Caco-2 (cell line): Measurements from ENCODE around the gene RMRP. TPM values are rescaled to one million over a fixed set of nuclear protein-coding genes. Genes with fewer than 3 reads are reported as not detected.
"Not testable (repeated sequence)": the region's sequence is repeated elsewhere in the genome, so short reads cannot be mapped to it uniquely, and the experiment has no call there.

Experiments used
- BruUV-seq: library from RNA; stranded (reverse); fragments of 400-500 nt; replicated peaks from 2 replicates; lab custom pipeline; 2021; lab: Mats Ljungman, UMichigan
- CTCF ChIA-PET: fragments of 300-600 bp; sonication (Branson Sonifier 250); formaldehyde crosslinking; loops from one replicate; lab custom pipeline; 2022; ENCODE audit warnings: antibody characterized with exemption; lab: Charles Lee
- POLR2A ChIA-PET: fragments of 300-600 bp; sonication (Branson Sonifier 250); formaldehyde crosslinking; loops from one replicate; lab custom pipeline; 2022; ENCODE audit warnings: antibody characterized with exemption; lab: Charles Lee
- DNase-seq, 2 experiments: peaks; one replicate each; pipeline versions ENCODE4 v3.0.0 to v3.0.0-alpha.2; 2020 to 2022
- H3K27me3 ChIP-seq: replicated peaks from 2 replicates; pipeline ENCODE4 v1.6.0; 2011; ENCODE audit warnings: low read length; ENCODE audit not compliant: control insufficient read depth, insufficient read depth
- H3K36me3 ChIP-seq: 2 replicates; pipeline ENCODE4 v1.5.1; 2011; ENCODE audit warnings: low read length; ENCODE audit not compliant: control insufficient read depth, insufficient read depth
- H3K4me1 ChIP-seq: fragments of 250-450 bp; sonication (Bioruptor Pico); 2 replicates; pipeline ENCODE4 v1.5.1; 2020; ENCODE audit warnings: mild to moderate bottlenecking
- H3K4me3 ChIP-seq: 2 replicates; pipeline ENCODE4 v1.5.1; 2011; ENCODE audit warnings: low read depth, mild to moderate bottlenecking, control low read depth, low read length
- H3K9me3 ChIP-seq: fragments of 250-450 bp; sonication (Bioruptor Pico); 2 replicates; pipeline ENCODE4 v1.5.1; 2020; ENCODE audit warnings: mild to moderate bottlenecking, moderate library complexity
- H3K27ac Mint-ChIP-seq: one replicate; pipeline ENCODE4 v1.8.0; 2022; ENCODE audit warnings: mixed read lengths; ENCODE audit not compliant: unreplicated experiment
- H3K27me3 Mint-ChIP-seq: one replicate; pipeline ENCODE4 v1.8.0; 2022; ENCODE audit warnings: mixed read lengths; ENCODE audit not compliant: insufficient read depth, unreplicated experiment
- H3K36me3 Mint-ChIP-seq: one replicate; pipeline ENCODE4 v1.8.0; 2022; ENCODE audit warnings: mild to moderate bottlenecking, mixed read lengths; ENCODE audit not compliant: insufficient read depth, unreplicated experiment
- H3K4me1 Mint-ChIP-seq: one replicate; pipeline ENCODE4 v1.8.0; 2022; ENCODE audit warnings: low read depth, mixed read lengths; ENCODE audit not compliant: unreplicated experiment
- H3K4me3 Mint-ChIP-seq: one replicate; pipeline ENCODE4 v1.8.0; 2022; ENCODE audit warnings: mild to moderate bottlenecking, moderate library complexity, mixed read lengths; ENCODE audit not compliant: unreplicated experiment
- H3K9me3 Mint-ChIP-seq: one replicate; pipeline ENCODE4 v1.8.0; 2022; ENCODE audit warnings: mixed read lengths; ENCODE audit not compliant: unreplicated experiment
- intact Hi-C: fragments of 100-400 bp; cut with micrococcal nuclease; formaldehyde crosslinking; loops from one replicate; pipeline ENCODE4 v1.10.0; 2022; ENCODE audit not compliant: unreplicated experiment
- total RNA-seq: library from RNA; stranded (reverse); gene quantifications from 2 replicates; pipeline ENCODE4 v1.2.3, GENCODE V29; 2022
- TF ChIP-seq, protein P1 (sequence below), 2 experiments: fragments of 200-600 bp in 1 of 2; IDR thresholded peaks; 1 replicate in 1 of 2; 2 replicates in 1 of 2; pipeline versions ENCODE4 v1.5.1 to v1.8.0; 2011 to 2022; ENCODE audit warnings: antibody characterized with exemption in 1 of 2, control low read depth in 1 of 2, inconsistent platforms in 1 of 2, low read depth in 1 of 2, low read length in 1 of 2, mild to moderate bottlenecking in 1 of 2, moderate library complexity in 1 of 2; ENCODE audit not compliant: insufficient read depth in 1 of 2, severe bottlenecking in 1 of 2, unreplicated experiment in 1 of 2

RMRP gene
- total RNA-seq, 1 experiment from 2014 or later: 10,161 TPM

GRCh38 chr9:35646153-35646532, 11.7 kb downstream of the RMRP start:
- ChIA-PET CTCF (interaction anchor here (0.7 to 2.4 kb wide), 16 partner anchors 12 to 384 kb away, joined by 3 to 31 read pairs (median 7); partner anchors contain the start of genes ARHGEF39, CCDC107, CREB3 and HINT2), POLR2A (interaction anchor here (0.6 to 2.5 kb wide), 11 partner anchors 11 to 1002 kb away, joined by 3 to 35 read pairs (median 4); partner anchors contain the start of genes CCDC107, RMRP, RUSC2 and TLN1)
- Histone ChIP-seq H3K9me3 (no peaks in the 10 kb centered on the region), H3K4me3 (peak overlapping the region; percentile 46), H3K36me3 (no peaks in the 10 kb centered on the region), H3K4me1 (no peaks in the 10 kb centered on the region; the same call in 1 of the 2 replicates), H3K27me3 (no peaks in the 10 kb centered on the region)
- Mint-ChIP-seq H3K27me3 (no peaks in the 10 kb centered on the region), H3K9me3 (no peaks in the 10 kb centered on the region), H3K36me3 (peaks cover 7% of the 10 kb centered on the region), H3K4me3 (peak overlapping the region; percentile 81), H3K27ac (peak overlapping the region; percentile 84), H3K4me1 (peaks cover 10% of the 10 kb centered on the region)
- TF ChIP-seq, protein P1, sequence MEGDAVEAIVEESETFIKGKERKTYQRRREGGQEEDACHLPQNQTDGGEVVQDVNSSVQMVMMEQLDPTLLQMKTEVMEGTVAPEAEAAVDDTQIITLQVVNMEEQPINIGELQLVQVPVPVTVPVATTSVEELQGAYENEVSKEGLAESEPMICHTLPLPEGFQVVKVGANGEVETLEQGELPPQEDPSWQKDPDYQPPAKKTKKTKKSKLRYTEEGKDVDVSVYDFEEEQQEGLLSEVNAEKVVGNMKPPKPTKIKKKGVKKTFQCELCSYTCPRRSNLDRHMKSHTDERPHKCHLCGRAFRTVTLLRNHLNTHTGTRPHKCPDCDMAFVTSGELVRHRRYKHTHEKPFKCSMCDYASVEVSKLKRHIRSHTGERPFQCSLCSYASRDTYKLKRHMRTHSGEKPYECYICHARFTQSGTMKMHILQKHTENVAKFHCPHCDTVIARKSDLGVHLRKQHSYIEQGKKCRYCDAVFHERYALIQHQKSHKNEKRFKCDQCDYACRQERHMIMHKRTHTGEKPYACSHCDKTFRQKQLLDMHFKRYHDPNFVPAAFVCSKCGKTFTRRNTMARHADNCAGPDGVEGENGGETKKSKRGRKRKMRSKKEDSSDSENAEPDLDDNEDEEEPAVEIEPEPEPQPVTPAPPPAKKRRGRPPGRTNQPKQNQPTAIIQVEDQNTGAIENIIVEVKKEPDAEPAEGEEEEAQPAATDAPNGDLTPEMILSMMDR (IDR thresholded peaks at IDR 0.05; ENCODE audit: insufficient read depth in 1 of 2, low read depth in 1 of 2, low read length in 1 of 2, severe bottlenecking in 1 of 2, unreplicated experiment in 1 of 2): peak; percentile 10 to 60
- BruUV-seq: no TSS peak
- intact Hi-C loops: loop anchor here (1.0 to 5.0 kb wide), 5 partner anchors 11 to 236 kb away; partner anchors contain the start of genes CREB3 and TLN1
- peak; percentile 85 to 92 for DNase-seq

- TSS peak; percentile 50 for BruUV-seq
- H3K36me3 Mint-ChIP-seq, H3K9me3 ChIP-seq, H3K27me3 ChIP-seq, H3K36me3 ChIP-seq, H3K9me3 Mint-ChIP-seq, DNase-seq, H3K4me1 Mint-ChIP-seq, H3K27me3 Mint-ChIP-seq, H3K4me1 ChIP-seq: not testable (repeated sequence)
- H3K4me3 ChIP-seq: peak overlapping the region; percentile 46
- ChIA-PET CTCF (interaction anchor here (0.7 to 2.4 kb wide), 15 partner anchors 12 to 384 kb away, joined by 3 to 31 read pairs (median 6); partner anchors contain the start of genes ARHGEF39, CCDC107, CREB3 and HINT2), POLR2A (interaction anchor here (0.7 to 2.5 kb wide), 9 partner anchors 12 to 1001 kb away, joined by 3 to 35 read pairs (median 5); partner anchors contain the start of genes CCDC107, RMRP and TLN1)
- intact Hi-C loops: loop anchor here (1.0 to 5.0 kb wide), 5 partner anchors 12 to 237 kb away; partner anchors contain the start of genes CREB3 and TLN1
- Mint-ChIP-seq H3K27ac (peak overlapping the region; percentile 84), H3K4me3 (peak overlapping the region; percentile 81)
Observed at GRCh38 chr9:35645736-35646135, 12.1 kb downstream of the RMRP start.

DNA sequence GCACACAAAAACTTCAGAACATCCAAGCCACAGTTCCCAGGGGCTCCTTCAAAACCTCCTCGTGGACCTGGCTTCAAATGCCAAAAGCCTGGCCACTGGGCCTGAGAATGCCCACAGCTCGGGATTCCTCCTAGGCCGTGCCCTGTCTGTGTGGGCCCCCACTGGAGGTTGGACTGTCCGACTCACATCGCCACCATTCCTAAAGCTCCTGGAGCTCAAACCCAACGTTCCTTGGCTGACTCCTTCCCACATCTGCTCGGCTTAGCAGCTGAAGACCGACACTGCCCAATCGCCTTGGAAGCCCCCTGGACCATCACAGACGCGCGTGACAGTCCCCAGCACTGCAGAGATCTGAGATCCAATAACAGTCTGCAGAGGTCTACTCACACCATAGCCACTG, 14.8 kb downstream of the RMRP start:
- H3K9me3 ChIP-seq: no peaks in the 10 kb centered on the region
- Mint-ChIP-seq H3K4me1 (peaks cover 10% of the 10 kb centered on the region), H3K4me3 (no peak overlapping the region), H3K36me3 (peaks cover 13% of the 10 kb centered on the region), H3K9me3 (no peaks in the 10 kb centered on the region), H3K27me3 (no peaks in the 10 kb centered on the region), H3K27ac (no peak overlapping the region)
- TF ChIP-seq, protein P1 (IDR thresholded peaks at IDR 0.05; ENCODE audit: insufficient read depth in 1 of 2, low read depth in 1 of 2, low read length in 1 of 2, severe bottlenecking in 1 of 2, unreplicated experiment in 1 of 2): no peak
- BruUV-seq: no TSS peak
- DNase-seq: no peak
- no peak overlapping the region for H3K4me3 ChIP-seq
- ChIA-PET CTCF (no interaction called here), POLR2A (no interaction called here)
- H3K36me3 ChIP-seq: no peaks in the 10 kb centered on the region
- intact Hi-C loops: no loop called here
- H3K27me3 ChIP-seq: no peaks in the 10 kb centered on the region
- H3K4me1 ChIP-seq: no peaks in the 10 kb centered on the region; the same call in 1 of the 2 replicates

- H3K9me3 Mint-ChIP-seq, H3K4me3 Mint-ChIP-seq, intact Hi-C loops, DNase-seq, H3K27me3 ChIP-seq, H3K4me1 ChIP-seq, H3K27me3 Mint-ChIP-seq, H3K9me3 ChIP-seq, POLR2A ChIA-PET, H3K4me1 Mint-ChIP-seq, H3K36me3 ChIP-seq, BruUV-seq, H3K4me3 ChIP-seq, CTCF ChIA-PET, H3K27ac Mint-ChIP-seq: not testable (repeated sequence)
- peaks cover 12% of the 10 kb centered on the region for H3K36me3 Mint-ChIP-seq
Observed at GRCh38 chr9:35641478-35641877, 16.3 kb downstream of the RMRP start.

DNA sequence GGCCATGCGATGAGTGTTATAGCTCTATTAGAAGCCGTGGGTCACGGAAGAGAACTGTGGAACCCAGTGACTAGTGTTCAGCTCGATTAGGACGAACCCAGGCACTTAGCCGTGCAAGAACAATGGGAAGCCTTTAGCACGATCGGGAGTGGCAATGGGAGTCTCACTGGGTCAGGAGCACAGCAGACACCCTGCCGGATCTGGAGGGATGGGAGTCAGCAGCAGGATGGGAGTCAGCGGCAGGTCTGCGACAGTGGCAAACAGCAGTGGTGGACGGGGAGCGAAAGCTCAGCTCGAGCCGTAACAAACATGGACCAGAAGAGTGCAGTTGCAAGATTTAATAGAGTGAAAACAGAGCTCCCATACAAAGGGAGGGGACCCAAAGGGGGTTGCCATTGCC, 17.4 kb downstream of the RMRP start:
- H3K36me3 ChIP-seq, H3K4me3 ChIP-seq, H3K4me1 Mint-ChIP-seq, CTCF ChIA-PET, H3K9me3 ChIP-seq, H3K27me3 ChIP-seq, DNase-seq, H3K27me3 Mint-ChIP-seq, H3K27ac Mint-ChIP-seq, H3K36me3 Mint-ChIP-seq, H3K4me1 ChIP-seq, H3K9me3 Mint-ChIP-seq, BruUV-seq, intact Hi-C loops, H3K4me3 Mint-ChIP-seq: not testable (repeated sequence)
- POLR2A ChIA-PET: interaction anchor here (0.7 kb wide), 1 partner anchor 1401 kb away, joined by 3 read pairs; no protein-coding TSS in a partner anchor
